ENCODE data around the gene SNAI3.

The SNAI3 gene

DNA sequence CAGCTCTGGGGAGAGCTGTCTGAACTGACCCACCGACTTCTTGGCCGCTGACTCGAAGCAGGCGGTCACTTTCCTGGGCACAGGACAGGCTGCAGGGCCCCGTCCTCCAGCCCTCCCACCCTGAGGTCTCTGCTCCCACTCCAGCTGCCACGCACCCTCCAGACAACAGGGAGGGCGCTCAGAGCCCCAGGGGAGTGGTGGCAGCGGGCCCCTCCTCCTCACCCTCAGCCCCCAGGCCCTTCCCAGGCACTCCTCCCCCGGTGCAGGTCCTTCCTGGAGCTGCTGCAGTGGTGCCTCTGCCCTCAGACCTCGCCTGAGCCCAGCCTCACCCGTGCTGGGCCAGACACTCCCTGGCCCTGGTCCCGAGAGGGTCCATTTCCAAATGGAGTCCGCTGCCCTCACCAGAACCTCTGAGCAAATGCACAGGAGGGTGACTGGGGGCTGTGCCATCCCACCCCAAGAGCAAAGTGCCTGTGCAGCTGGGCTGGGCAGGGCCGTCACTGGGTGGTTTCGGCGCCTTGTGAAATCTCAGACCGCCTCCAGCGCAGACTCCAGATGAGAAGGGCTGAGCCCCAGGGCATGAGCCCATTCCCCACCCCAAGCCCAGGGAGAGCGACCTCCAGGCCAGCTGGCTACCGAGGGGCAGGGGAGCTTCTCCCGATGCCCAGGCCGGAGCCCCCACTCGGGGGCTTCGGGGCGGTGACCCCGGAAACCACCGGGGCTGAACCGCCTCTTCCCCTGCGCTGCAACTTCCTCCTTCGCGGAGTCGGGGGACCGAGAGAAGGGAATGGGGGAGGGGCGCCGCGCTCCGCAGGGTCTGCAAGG lies 36.2 kb downstream of the SNAI3 start:
- TF ChIP-seq, protein P1, sequence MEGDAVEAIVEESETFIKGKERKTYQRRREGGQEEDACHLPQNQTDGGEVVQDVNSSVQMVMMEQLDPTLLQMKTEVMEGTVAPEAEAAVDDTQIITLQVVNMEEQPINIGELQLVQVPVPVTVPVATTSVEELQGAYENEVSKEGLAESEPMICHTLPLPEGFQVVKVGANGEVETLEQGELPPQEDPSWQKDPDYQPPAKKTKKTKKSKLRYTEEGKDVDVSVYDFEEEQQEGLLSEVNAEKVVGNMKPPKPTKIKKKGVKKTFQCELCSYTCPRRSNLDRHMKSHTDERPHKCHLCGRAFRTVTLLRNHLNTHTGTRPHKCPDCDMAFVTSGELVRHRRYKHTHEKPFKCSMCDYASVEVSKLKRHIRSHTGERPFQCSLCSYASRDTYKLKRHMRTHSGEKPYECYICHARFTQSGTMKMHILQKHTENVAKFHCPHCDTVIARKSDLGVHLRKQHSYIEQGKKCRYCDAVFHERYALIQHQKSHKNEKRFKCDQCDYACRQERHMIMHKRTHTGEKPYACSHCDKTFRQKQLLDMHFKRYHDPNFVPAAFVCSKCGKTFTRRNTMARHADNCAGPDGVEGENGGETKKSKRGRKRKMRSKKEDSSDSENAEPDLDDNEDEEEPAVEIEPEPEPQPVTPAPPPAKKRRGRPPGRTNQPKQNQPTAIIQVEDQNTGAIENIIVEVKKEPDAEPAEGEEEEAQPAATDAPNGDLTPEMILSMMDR (IDR thresholded peaks at IDR 0.05; ENCODE audit: insufficient read depth, low read depth, low read length, missing control alignments), result no peak
- peak; percentile 23 for DNase-seq (ENCODE audit: low read depth)
- peak overlapping the region; percentile 55 for H3K4me3 ChIP-seq (ENCODE audit: low read length)

DNA sequence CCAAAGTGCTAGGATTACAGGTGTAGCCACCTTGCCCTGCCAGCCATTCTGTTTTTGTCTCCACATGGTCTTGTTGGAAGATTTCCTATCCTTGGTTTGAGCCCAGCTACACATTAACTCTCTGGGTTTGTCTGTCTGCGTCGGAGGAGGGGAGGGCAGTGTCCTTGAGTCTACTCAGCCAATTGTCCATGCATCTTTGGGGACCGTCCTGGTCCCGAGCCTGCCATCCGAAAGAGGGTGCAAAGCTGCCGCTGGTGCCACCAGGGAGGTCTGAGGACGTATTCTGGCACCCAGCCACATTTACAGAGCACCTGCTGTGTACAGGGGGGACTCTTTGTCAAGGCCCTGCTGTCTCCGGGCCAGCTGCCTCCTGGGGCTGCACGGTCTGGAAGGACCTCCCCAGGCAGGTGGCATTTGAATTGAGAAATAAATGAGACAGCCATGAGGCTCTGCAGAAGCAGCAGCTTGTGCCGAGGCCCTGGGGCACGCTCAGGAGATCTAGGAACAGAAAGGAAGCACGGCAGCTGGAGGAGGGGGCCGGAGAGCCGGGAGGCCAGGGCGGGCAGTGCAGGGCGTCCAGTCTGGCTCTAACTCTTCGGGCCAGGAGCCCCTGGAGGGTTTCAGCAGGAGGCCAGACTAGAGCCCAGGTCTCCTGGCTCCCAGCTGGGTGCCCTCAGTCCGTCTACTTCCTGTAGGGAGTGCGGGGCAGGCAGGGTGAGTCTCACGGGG lies 36.9 kb downstream of the SNAI3 start:
- TF ChIP-seq, protein P1 (IDR thresholded peaks at IDR 0.05; ENCODE audit: insufficient read depth, low read depth, low read length, missing control alignments), result no peak
- no peak overlapping the region for H3K4me3 ChIP-seq (ENCODE audit: low read length)
- no peak for DNase-seq (ENCODE audit: low read depth)

DNA sequence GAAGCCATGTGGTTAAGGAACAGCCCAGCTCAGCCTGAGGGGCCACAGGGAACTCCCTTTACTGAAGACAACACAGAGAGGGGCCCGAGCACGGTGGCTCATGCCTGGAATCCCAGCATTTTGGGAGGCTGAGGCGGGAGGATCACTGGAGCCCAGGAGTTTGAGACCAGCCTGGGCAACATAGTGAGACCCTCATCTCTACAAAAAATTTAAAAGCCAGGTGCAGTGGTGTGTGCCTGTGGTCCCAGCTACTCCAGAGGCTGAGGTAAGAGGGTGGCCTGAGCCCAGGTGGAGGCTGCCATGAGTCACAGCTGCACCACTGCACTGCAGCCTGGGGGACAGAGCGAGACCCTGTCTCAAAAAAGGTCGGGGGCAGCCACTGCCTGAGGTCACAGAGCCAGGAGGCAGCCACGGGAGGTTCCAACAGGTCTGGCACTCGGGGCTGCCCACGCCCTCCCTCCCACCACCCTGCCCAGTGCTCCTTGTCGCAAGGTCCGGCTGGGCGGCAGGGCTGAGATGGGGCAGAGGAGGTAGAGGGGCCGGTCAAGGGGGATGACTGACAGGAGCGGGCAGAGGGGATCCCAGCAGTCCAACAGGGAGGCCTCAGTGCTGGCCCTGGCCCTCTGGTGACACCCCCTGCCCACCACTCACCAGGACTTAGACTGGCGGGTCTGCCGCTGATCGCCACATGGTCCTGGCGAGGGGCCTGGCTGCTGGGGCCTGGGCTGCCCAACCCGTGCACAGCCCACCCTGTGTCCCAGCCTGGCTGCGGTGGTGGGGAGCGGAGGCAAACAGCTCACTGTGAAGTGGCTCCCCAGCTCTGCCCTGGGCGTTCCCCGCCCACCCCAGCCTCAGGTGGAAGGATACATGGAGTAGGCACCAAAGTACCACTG lies 38.9 kb downstream of the SNAI3 start:
- H3K4me3 ChIP-seq (ENCODE audit: low read length), result no peak overlapping the region
- no peak for DNase-seq (ENCODE audit: low read depth)
- TF ChIP-seq, protein P1 (IDR thresholded peaks at IDR 0.05; ENCODE audit: insufficient read depth, low read depth, low read length, missing control alignments), result no peak

DNA sequence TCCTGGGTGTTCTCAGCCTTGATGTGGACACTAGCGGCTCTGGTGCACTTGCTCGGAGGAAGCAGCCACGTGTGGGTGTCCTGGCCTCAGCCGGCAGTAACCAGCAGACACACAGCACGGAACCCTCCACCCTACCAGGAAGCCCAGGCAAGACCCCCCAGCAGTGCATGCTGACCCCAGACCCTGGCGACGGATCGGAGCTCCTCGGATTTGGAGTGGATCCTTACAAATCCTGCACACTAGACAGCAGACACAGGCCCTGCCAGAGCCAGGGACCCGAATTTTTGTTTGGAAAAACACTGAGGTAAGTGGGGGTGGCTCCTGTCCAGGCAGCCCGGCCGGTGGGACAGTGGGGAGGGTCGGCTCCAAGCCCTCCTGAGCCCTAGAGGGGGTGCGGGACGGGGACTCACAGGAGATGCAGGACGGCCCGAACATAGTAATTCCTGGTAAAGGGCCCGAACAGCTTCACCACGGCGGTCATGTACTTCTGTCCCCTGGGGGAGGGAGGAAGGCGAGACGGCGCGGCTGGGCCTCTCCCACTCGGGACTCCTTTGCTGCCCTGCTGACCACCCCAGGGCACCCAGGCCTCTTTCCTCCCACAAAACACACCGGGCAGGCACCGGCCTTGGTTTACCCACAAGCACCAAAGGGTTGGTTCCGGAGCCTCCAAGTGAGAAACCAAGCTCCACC lies 39.8 kb downstream of the SNAI3 start:
- TF ChIP-seq, protein P1 (IDR thresholded peaks at IDR 0.05; ENCODE audit: insufficient read depth, low read depth, low read length, missing control alignments), result no peak
- H3K4me3 ChIP-seq (ENCODE audit: low read length), result no peak overlapping the region

DNA sequence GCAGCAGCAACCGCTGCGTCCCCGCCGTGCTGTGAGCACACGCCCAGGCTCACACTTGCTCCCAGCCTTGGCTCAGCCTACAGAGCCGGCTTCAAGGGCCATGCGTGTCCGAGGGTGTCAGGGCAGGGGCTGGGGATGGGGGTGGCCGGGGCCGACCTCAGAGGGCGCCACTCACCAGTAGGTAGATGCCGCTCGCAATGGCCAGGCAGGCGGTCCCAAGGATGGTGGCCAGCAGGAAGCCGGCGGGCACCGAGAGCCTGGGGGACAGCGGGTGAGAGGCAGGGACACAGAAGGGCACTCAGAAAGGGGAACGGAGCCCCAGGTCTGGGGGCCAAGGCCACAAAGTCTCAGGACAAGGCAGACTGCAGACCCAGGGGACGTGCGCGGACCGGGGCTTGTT lies 40.4 kb downstream of the SNAI3 start:
- H3K4me3 ChIP-seq (ENCODE audit: low read length), result no peak overlapping the region
- TF ChIP-seq, protein P1 (IDR thresholded peaks at IDR 0.05; ENCODE audit: insufficient read depth, low read depth, low read length, missing control alignments), result no peak
- no peak for DNase-seq (ENCODE audit: low read depth)

More for the DNA sequence above, 39.8 kb downstream of the SNAI3 start:
- DNase-seq (ENCODE audit: low read depth), result no peak

DNA sequence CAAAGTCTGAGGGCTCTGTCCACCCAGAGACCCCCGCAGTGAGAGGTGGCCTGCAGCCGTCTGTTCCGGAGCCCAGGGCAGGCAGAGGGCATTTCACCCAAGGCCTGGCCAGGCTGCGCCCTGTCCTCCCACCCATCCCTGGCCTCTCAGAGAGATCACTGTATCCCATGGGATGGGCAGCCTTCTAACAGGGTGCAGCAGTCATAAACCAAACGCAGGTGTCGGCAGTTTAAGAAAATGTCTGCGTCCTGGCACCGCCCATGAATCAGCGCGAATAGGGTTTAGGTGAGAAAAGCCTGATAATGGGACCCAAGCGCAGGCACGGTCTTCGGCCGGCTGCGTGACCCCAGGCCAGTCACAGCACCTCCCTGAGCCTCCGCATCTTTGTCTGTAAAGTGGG lies 40.9 kb downstream of the SNAI3 start:
- no peak for DNase-seq (ENCODE audit: low read depth)
- TF ChIP-seq, protein P1 (IDR thresholded peaks at IDR 0.05; ENCODE audit: insufficient read depth, low read depth, low read length, missing control alignments), result no peak

More for the DNA sequence above, 40.9 kb downstream of the SNAI3 start:
- H3K4me3 ChIP-seq (ENCODE audit: low read length), result no peak overlapping the region
